ENCODE results near the gene ILDR1.

ILDR1 gene

DNA sequence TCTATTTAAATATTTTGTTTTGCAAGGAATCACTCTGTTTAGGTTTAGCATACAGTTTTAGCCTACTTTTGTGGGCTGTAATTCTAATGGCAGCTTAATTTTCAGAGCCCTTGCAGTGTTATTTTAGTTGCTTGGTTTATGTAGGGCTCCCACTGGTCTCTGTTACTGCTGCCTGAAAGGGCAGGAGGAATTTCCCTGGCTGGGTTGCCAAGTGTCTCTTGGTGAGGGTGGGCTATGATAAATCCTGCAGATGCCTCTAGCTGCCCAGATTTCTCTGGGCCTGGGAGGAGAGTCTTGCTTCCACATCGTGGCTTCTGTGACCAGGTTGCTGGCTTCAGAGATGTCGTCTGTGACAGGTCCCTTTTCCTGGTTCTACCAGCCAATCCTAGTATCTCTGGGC, 36.2 kb downstream of the ILDR1 start:
- no peak overlapping the region for H3K4me3 ChIP-seq (ENCODE audit: control insufficient read depth, low read depth, low read length)
- TF ChIP-seq, protein P1, sequence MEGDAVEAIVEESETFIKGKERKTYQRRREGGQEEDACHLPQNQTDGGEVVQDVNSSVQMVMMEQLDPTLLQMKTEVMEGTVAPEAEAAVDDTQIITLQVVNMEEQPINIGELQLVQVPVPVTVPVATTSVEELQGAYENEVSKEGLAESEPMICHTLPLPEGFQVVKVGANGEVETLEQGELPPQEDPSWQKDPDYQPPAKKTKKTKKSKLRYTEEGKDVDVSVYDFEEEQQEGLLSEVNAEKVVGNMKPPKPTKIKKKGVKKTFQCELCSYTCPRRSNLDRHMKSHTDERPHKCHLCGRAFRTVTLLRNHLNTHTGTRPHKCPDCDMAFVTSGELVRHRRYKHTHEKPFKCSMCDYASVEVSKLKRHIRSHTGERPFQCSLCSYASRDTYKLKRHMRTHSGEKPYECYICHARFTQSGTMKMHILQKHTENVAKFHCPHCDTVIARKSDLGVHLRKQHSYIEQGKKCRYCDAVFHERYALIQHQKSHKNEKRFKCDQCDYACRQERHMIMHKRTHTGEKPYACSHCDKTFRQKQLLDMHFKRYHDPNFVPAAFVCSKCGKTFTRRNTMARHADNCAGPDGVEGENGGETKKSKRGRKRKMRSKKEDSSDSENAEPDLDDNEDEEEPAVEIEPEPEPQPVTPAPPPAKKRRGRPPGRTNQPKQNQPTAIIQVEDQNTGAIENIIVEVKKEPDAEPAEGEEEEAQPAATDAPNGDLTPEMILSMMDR (IDR thresholded peaks at IDR 0.05; ENCODE audit: control insufficient read depth, insufficient read depth, low read depth, low read length, missing control alignments) = no peak
- no peak for DNase-seq (ENCODE audit: low read depth)

DNA sequence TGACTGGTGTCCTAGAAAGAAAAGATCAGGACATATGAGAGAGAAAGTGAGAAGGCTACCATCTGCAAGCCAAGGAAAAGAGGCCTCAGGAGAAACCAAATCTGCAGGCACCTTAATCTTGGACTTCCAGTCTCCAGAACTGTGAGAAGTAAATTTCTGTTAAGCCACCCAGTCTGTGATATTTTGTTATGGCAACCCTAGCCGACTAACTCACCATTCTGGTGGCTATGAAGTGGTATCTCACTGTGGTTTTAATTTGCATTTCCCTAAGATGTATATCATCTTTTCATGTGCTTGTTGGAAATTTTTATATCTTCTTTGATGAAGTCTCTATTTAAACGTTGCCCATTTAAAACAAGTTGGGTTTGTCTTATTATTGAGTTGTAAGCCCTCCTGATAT, 40.6 kb downstream of the ILDR1 start:
- TF ChIP-seq, protein P1 (IDR thresholded peaks at IDR 0.05; ENCODE audit: control insufficient read depth, insufficient read depth, low read depth, low read length, missing control alignments) = no peak
- DNase-seq (ENCODE audit: low read depth) = no peak

DNA sequence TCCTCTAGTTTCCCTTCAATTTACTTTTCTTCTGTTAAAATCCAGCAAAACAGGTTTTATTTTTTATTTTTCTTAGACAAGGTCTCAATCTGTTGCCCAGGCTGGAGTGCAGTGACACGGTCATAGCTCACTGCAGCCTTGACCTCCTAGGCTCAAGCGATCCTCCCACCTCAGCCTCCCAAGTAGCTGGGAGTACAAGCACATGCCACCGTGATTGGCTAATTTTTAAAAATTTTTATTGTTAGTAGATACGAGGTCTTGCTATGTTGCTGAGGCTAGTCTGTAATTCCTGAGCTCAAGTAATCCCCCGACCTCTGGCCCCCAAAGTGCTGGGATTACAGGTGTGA, 41.6 kb downstream of the ILDR1 start:
- no peak for DNase-seq (ENCODE audit: low read depth)
- no peak overlapping the region for H3K4me3 ChIP-seq (ENCODE audit: control insufficient read depth, low read depth, low read length)
- TF ChIP-seq, protein P1 (IDR thresholded peaks at IDR 0.05; ENCODE audit: control insufficient read depth, insufficient read depth, low read depth, low read length, missing control alignments) = no peak

More for the DNA sequence above, 40.6 kb downstream of the ILDR1 start:
- H3K4me3 ChIP-seq (ENCODE audit: control insufficient read depth, low read depth, low read length) = no peak overlapping the region

DNA sequence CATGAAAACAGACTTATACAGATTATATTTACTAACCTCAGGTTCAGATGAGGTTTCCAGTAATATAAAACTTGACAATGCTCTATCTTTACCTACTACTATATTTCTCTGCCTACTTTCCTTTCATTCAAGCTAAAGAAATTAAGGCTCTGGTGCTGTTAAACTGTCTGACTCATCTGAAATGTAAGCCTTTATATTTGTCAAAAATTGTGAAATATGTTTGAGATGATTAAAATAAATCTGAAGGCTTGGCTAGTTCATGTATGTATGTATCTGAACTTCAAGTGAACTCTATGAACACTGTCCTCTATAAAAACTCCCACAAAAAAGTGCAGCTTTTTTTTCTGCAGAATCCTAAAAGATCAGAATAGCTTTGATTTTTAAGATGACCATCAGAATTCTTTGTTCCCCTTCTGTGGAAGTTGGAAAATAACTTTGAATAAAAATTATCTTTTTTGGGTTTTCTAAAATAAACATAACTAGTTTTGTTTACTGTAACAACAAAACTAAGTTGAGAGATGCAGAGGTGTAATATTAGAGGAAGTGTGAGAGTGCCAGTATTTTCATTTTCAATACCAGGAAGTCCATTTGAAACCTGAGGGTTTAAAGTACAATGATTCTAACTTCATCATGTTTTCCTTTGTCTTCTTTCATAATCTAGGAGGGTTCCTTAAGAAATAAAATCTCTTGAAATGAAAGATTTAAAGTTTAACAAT, 42.2 kb downstream of the ILDR1 start:
- H3K4me3 ChIP-seq (ENCODE audit: control insufficient read depth, low read depth, low read length) = no peak overlapping the region
- TF ChIP-seq, protein P1 (IDR thresholded peaks at IDR 0.05; ENCODE audit: control insufficient read depth, insufficient read depth, low read depth, low read length, missing control alignments) = no peak
- no peak for DNase-seq (ENCODE audit: low read depth)

DNA sequence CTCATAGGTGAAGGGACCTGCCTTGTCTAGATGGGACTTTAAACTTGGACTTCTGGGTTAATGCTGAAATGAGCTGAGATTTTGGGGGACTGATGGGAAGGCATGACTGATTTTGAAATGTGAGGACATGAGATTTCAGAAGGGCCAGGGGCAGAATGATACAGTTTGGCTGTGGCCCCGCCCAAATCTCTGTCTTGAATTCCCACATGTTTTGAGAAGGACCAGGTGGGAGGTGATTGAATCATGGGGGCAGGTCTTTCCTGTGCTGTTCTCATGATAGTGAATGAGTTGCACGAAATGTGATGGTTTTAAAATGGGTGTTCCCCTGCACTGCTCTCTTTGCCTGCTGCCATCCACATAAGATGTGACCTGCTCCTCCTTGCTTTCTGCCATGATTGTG, 42.8 kb downstream of the ILDR1 start:
- TF ChIP-seq, protein P1 (IDR thresholded peaks at IDR 0.05; ENCODE audit: control insufficient read depth, insufficient read depth, low read depth, low read length, missing control alignments) = no peak
- no peak for DNase-seq (ENCODE audit: low read depth)
- H3K4me3 ChIP-seq (ENCODE audit: control insufficient read depth, low read depth, low read length) = no peak overlapping the region

DNA sequence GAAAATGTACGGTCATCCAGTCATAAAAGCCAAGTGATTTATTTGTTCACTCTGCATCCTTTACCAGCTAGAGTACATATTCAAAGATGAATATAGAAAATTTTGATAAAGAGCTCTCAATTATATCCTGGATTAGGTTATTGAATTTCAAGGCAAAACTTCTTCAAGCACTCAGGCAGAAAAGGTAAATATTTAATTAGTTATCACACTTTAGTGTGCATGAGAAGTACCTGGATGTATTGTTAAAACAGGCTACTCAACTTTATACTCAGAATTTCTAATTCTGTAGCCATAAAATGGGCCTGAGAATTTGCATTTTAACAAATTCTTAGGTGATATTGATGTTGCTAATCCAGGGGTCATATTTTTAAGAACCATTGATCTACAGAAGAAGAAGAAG, 45.3 kb downstream of the ILDR1 start:
- TF ChIP-seq, protein P1 (IDR thresholded peaks at IDR 0.05; ENCODE audit: control insufficient read depth, insufficient read depth, low read depth, low read length, missing control alignments) = no peak
- no peak for DNase-seq (ENCODE audit: low read depth)
- no peak overlapping the region for H3K4me3 ChIP-seq (ENCODE audit: control insufficient read depth, low read depth, low read length)
